Measurements from ENCODE around the gene SUN3.
A peak's percentile ranks its signal among the peaks of the same experiment; 100 is the strongest.

Gene SUN3

GRCh38 chr7:47968847-47969774, 59.8 kb downstream of the SUN3 start:
- TF ChIP-seq CTCF (IDR thresholded peaks at IDR 0.05; ENCODE audit: low read depth, low read length) = peak; percentile 98
- DNase-seq (ENCODE audit: low read depth in 2 of 2) = peak; percentile 73 to 80

GRCh38 chr7:47967708-47968107, 61.2 kb downstream of the SUN3 start:
- no peak for DNase-seq (ENCODE audit: low read depth in 2 of 2)
- H3K4me3 ChIP-seq (replicated peaks in 1 of 2; ENCODE audit: low read depth in 2 of 2, low read length in 2 of 2) = no peak overlapping the region
- no peak for TF ChIP-seq CTCF (IDR thresholded peaks at IDR 0.05; ENCODE audit: low read depth, low read length)

More at GRCh38 chr7:47968847-47969774, 59.8 kb downstream of the SUN3 start:
- H3K4me3 ChIP-seq (replicated peaks in 1 of 2; ENCODE audit: low read depth in 2 of 2, low read length in 2 of 2) = no peak overlapping the region

GRCh38 chr7:47967123-47967522, 61.8 kb downstream of the SUN3 start:
- no peak for TF ChIP-seq CTCF (IDR thresholded peaks at IDR 0.05; ENCODE audit: low read depth, low read length)
- DNase-seq (ENCODE audit: low read depth in 2 of 2) = no peak
- H3K4me3 ChIP-seq (replicated peaks in 1 of 2; ENCODE audit: low read depth in 2 of 2, low read length in 2 of 2) = no peak overlapping the region

GRCh38 chr7:47965456-47965855, 63.5 kb downstream of the SUN3 start:
- TF ChIP-seq CTCF (IDR thresholded peaks at IDR 0.05; ENCODE audit: low read depth, low read length) = no peak
- DNase-seq (ENCODE audit: low read depth in 2 of 2) = no peak
- no peak overlapping the region for H3K4me3 ChIP-seq (replicated peaks in 1 of 2; ENCODE audit: low read depth in 2 of 2, low read length in 2 of 2)

- TF ChIP-seq CTCF (IDR thresholded peaks at IDR 0.05; ENCODE audit: low read depth, low read length) = no peak
- DNase-seq (ENCODE audit: low read depth in 2 of 2) = no peak
- H3K4me3 ChIP-seq (replicated peaks in 1 of 2; ENCODE audit: low read depth in 2 of 2, low read length in 2 of 2) = no peak overlapping the region
Observed at GRCh38 chr7:47962262-47962661, 66.6 kb downstream of the SUN3 start.

GRCh38 chr7:47957156-47957555, 71.8 kb downstream of the SUN3 start:
- H3K4me3 ChIP-seq (replicated peaks in 1 of 2; ENCODE audit: low read depth in 2 of 2, low read length in 2 of 2) = no peak overlapping the region
- no peak for DNase-seq (ENCODE audit: low read depth in 2 of 2)
- TF ChIP-seq CTCF (IDR thresholded peaks at IDR 0.05; ENCODE audit: low read depth, low read length) = no peak
